ENCODE results near the gene IL36RN.

DNA sequence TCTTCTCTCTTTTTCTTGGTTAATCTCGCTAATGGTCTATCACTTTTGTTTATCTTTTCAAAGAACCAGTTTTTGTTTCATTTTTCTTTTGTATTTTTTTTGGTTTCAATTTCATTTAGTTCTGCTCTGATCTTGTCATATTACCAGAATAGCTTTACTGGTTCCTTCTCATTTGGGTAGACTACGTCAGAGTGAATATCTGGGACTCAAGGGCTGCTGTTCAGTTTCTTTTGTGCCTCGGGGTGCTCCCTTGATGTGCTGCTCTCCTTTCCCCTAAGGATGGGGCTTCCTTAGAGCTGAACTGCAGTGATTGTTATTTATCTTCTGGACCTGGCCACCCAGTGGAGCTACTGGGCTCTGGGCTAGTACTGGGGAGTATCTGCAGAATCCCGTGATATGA lies 39.0 kb downstream of the IL36RN start:
- TF ChIP-seq CTCF (IDR thresholded peaks at IDR 0.05) (no peak), POLR2A (IDR thresholded peaks at IDR 0.05) (no peak), POLR2AphosphoS5 (IDR thresholded peaks at IDR 0.05; ENCODE audit: insufficient read depth in 1 of 2, low read depth in 1 of 2) (no peak)
